ENCODE results near the gene YIPF1.

YIPF1 gene

GRCh38 chr1:53931523-53931922, 41.9 kb upstream of the YIPF1 start:
- Histone ChIP-seq H3K4me3 (IDR thresholded peaks at IDR 0.05; ENCODE audit: insufficient read depth, low read depth, low read length) (no peak overlapping the region), H3K79me2 (ENCODE audit: insufficient read depth, low read depth) (no peaks in the 10 kb centered on the region), H3K27ac (no peak overlapping the region), H3K4me1 (ENCODE audit: low read depth, poor library complexity, severe bottlenecking) (no peaks in the 10 kb centered on the region), H3K27me3 (ENCODE audit: insufficient read depth, low read depth) (no peaks in the 10 kb centered on the region), H3K9ac (no peak overlapping the region), H4K20me1 (ENCODE audit: insufficient read depth) (no peaks in the 10 kb centered on the region), H3K4me2 (no peak overlapping the region), H3K36me3 (ENCODE audit: insufficient read depth) (no peaks in the 10 kb centered on the region), H2AFZ (ENCODE audit: low read depth) (no peak overlapping the region)
- no peak for TF ChIP-seq CTCF (conservative IDR thresholded peaks at IDR 0.05; ENCODE audit: low read depth, low read length)

GRCh38 chr1:53930932-53931331, 41.3 kb upstream of the YIPF1 start:
- Histone ChIP-seq H3K79me2 (ENCODE audit: insufficient read depth, low read depth) (no peaks in the 10 kb centered on the region), H3K4me2 (no peak overlapping the region), H3K4me3 (IDR thresholded peaks at IDR 0.05; ENCODE audit: insufficient read depth, low read depth, low read length) (no peak overlapping the region), H3K36me3 (ENCODE audit: insufficient read depth) (no peaks in the 10 kb centered on the region), H3K9ac (no peak overlapping the region), H2AFZ (ENCODE audit: low read depth) (no peak overlapping the region), H3K27ac (no peak overlapping the region), H3K27me3 (ENCODE audit: insufficient read depth, low read depth) (no peaks in the 10 kb centered on the region), H4K20me1 (ENCODE audit: insufficient read depth) (no peaks in the 10 kb centered on the region), H3K4me1 (ENCODE audit: low read depth, poor library complexity, severe bottlenecking) (no peaks in the 10 kb centered on the region)
- TF ChIP-seq CTCF (conservative IDR thresholded peaks at IDR 0.05; ENCODE audit: low read depth, low read length): no peak

- Histone ChIP-seq H3K4me1 (ENCODE audit: low read depth, poor library complexity, severe bottlenecking) (no peaks in the 10 kb centered on the region), H3K27me3 (ENCODE audit: insufficient read depth, low read depth) (no peaks in the 10 kb centered on the region), H3K36me3 (ENCODE audit: insufficient read depth) (no peaks in the 10 kb centered on the region), H3K4me3 (IDR thresholded peaks at IDR 0.05; ENCODE audit: insufficient read depth, low read depth, low read length) (no peak overlapping the region), H3K4me2 (no peak overlapping the region), H2AFZ (ENCODE audit: low read depth) (no peak overlapping the region), H3K79me2 (ENCODE audit: insufficient read depth, low read depth) (no peaks in the 10 kb centered on the region), H4K20me1 (ENCODE audit: insufficient read depth) (no peaks in the 10 kb centered on the region), H3K9ac (no peak overlapping the region), H3K27ac (no peak overlapping the region)
- no peak for TF ChIP-seq CTCF (conservative IDR thresholded peaks at IDR 0.05; ENCODE audit: low read depth, low read length)
Measured at GRCh38 chr1:53929246-53929960, 39.8 kb upstream of the YIPF1 start.

GRCh38 chr1:53927376-53927881, 37.8 kb upstream of the YIPF1 start:
- Histone ChIP-seq H3K4me3 (IDR thresholded peaks at IDR 0.05; ENCODE audit: insufficient read depth, low read depth, low read length) (no peak overlapping the region), H3K9ac (no peak overlapping the region), H4K20me1 (ENCODE audit: insufficient read depth) (no peaks in the 10 kb centered on the region), H3K4me1 (ENCODE audit: low read depth, poor library complexity, severe bottlenecking) (no peaks in the 10 kb centered on the region), H3K4me2 (no peak overlapping the region), H3K27me3 (ENCODE audit: insufficient read depth, low read depth) (no peaks in the 10 kb centered on the region), H3K27ac (no peak overlapping the region), H3K79me2 (ENCODE audit: insufficient read depth, low read depth) (no peaks in the 10 kb centered on the region), H2AFZ (ENCODE audit: low read depth) (no peak overlapping the region), H3K36me3 (ENCODE audit: insufficient read depth) (no peaks in the 10 kb centered on the region)
- TF ChIP-seq CTCF (conservative IDR thresholded peaks at IDR 0.05; ENCODE audit: low read depth, low read length): no peak
